OCI-LY3 (cell line): ENCODE measurements around the gene SPANXB1.
"Not testable (repeated sequence)": the region's sequence is repeated elsewhere in the genome, so short reads cannot be mapped to it uniquely, and the experiment has no call there.

Experiments
- H2AFZ ChIP-seq: fragments of 200-600, 300-600 bp; shearing (Covaris generic); 2 replicates; pipeline ENCODE4 v1.6.0; 2014; ENCODE audit warnings: antibody characterized with exemption, low read depth, low read length
- H3K27ac ChIP-seq: fragments of 200-600, 300-600 bp; sonication (generic); 2 replicates; pipeline ENCODE4 v1.5.1; 2014; ENCODE audit warnings: mild to moderate bottlenecking, low read length, moderate library complexity, mixed read lengths
- H3K27me3 ChIP-seq: fragments of 200-600, 300-600 bp; sonication (generic); 2 replicates; pipeline ENCODE4 v1.6.1; 2014; ENCODE audit warnings: low read depth, low read length, mixed read lengths
- H3K36me3 ChIP-seq: fragments of 200-600, 300-600 bp; sonication (generic); replicated peaks from 2 replicates; pipeline ENCODE3; 2014; ENCODE audit warnings: low read depth, low read length, mixed read lengths
- H3K4me1 ChIP-seq: fragments of 300-600, 200-600 bp; sonication (generic); 2 replicates; pipeline ENCODE4 v1.6.1; 2014; ENCODE audit warnings: low read length, mixed read lengths
- H3K4me2 ChIP-seq: fragments of 200-600, 300-600 bp; sonication (generic); 2 replicates; pipeline ENCODE4 v1.6.1; 2014; ENCODE audit warnings: low read length, mixed read lengths
- H3K4me3 ChIP-seq: fragments of 300-600, 200-600 bp; sonication (generic); 2 replicates; pipeline ENCODE4 v1.5.1; 2014; ENCODE audit warnings: antibody characterized with exemption, mild to moderate bottlenecking, low read length, moderate library complexity
- H3K79me2 ChIP-seq: fragments of 300-600, 200-600 bp; shearing (Covaris generic); 2 replicates; pipeline ENCODE4 v1.6.1; 2014; ENCODE audit warnings: mild to moderate bottlenecking, low read length, mixed read lengths
- H3K9ac ChIP-seq: fragments of 300-600, 200-600 bp; shearing (Covaris generic); 2 replicates; pipeline ENCODE4 v1.6.0; 2014; ENCODE audit warnings: mild to moderate bottlenecking, low read length, moderate library complexity
- H3K9me3 ChIP-seq: fragments of 200-600, 300-600 bp; shearing (Covaris generic); 2 replicates; pipeline ENCODE4 v1.6.1; 2014; ENCODE audit warnings: low read length, mixed read lengths; ENCODE audit not compliant: insufficient read depth
- H4K20me1 ChIP-seq: fragments of 200-600, 300-600 bp; sonication (generic); 2 replicates; pipeline ENCODE4 v1.6.1; 2016; ENCODE audit warnings: low read length, mixed read lengths; ENCODE audit not compliant: insufficient read depth
- CTCF ChIP-seq: fragments of 200-600, 300-600 bp; sonication (generic); IDR thresholded peaks from 2 replicates; pipeline ENCODE4 v1.5.1; 2014; ENCODE audit warnings: antibody characterized with exemption, low read length, low read depth
- EZH2phosphoT487 ChIP-seq: fragments of 200-600 bp; shearing (Covaris generic); IDR thresholded peaks from 2 replicates; pipeline ENCODE4 v1.6.1; 2018; ENCODE audit warnings: antibody characterized with exemption, mixed run types, low read depth

Gene SPANXB1

GRCh38 chrX:141002568-141002967 is at the start of gene SPANXB1:
TSS of gene SPANXB1 (plus strand) at chrX:141002594. CDS start at chrX:141002694, 100 bp downstream.
- H3K27ac ChIP-seq, H3K4me2 ChIP-seq, H3K4me3 ChIP-seq, H3K9ac ChIP-seq, H3K79me2 ChIP-seq, H3K27me3 ChIP-seq, H2AFZ ChIP-seq, H3K36me3 ChIP-seq, H4K20me1 ChIP-seq, H3K4me1 ChIP-seq, H3K9me3 ChIP-seq: not testable (repeated sequence)

GRCh38 chrX:140967036-140967435 is 35.4 kb upstream of the SPANXB1 start:
- Histone ChIP-seq H3K79me2 (no peaks in the 10 kb centered on the region), H3K27me3 (no peaks in the 10 kb centered on the region), H3K27ac (no peak overlapping the region), H3K4me3 (no peak overlapping the region), H4K20me1 (no peaks in the 10 kb centered on the region), H3K36me3 (no peaks in the 10 kb centered on the region), H3K9ac (no peak overlapping the region), H2AFZ (no peak overlapping the region; the same call in 1 of the 2 replicates), H3K9me3 (no peaks in the 10 kb centered on the region), H3K4me2 (no peak overlapping the region), H3K4me1 (no peaks in the 10 kb centered on the region)
- TF ChIP-seq CTCF (no peak), EZH2phosphoT487 (no peak)

GRCh38 chrX:140971099-140971795 is 31.1 kb upstream of the SPANXB1 start:
- H3K4me3 ChIP-seq: no peak overlapping the region
- no peak overlapping the region for H3K4me2 ChIP-seq
- H4K20me1 ChIP-seq: no peaks in the 10 kb centered on the region
- H3K9ac ChIP-seq: no peak overlapping the region
- H3K36me3 ChIP-seq: no peaks in the 10 kb centered on the region
- H3K27me3 ChIP-seq: no peaks in the 10 kb centered on the region
- TF ChIP-seq CTCF: no peak
- TF ChIP-seq EZH2phosphoT487: no peak
- no peak overlapping the region for H2AFZ ChIP-seq
- H3K9me3 ChIP-seq: no peaks in the 10 kb centered on the region
- no peaks in the 10 kb centered on the region for H3K79me2 ChIP-seq
- no peak overlapping the region for H3K27ac ChIP-seq
- H3K4me1 ChIP-seq: no peaks in the 10 kb centered on the region

GRCh38 chrX:140975472-140975871 is 26.9 kb upstream of the SPANXB1 start:
- no peak overlapping the region for H3K9ac ChIP-seq
- H2AFZ ChIP-seq: no peak overlapping the region
- no peaks in the 10 kb centered on the region for H3K79me2 ChIP-seq
- no peak overlapping the region for H3K4me3 ChIP-seq
- H3K36me3 ChIP-seq: no peaks in the 10 kb centered on the region
- no peak overlapping the region for H3K4me2 ChIP-seq
- no peak for TF ChIP-seq EZH2phosphoT487
- no peak for TF ChIP-seq CTCF
- H3K27ac ChIP-seq: no peak overlapping the region
- H3K9me3 ChIP-seq: no peaks in the 10 kb centered on the region
- no peaks in the 10 kb centered on the region for H3K27me3 ChIP-seq
- no peaks in the 10 kb centered on the region for H3K4me1 ChIP-seq
- no peaks in the 10 kb centered on the region for H4K20me1 ChIP-seq
